Stimulated activated CD8-positive, alpha-beta memory T cell treated with anti-CD3 and anti-CD28 coated beads, Interleukin-12 subunit alpha, Interleukin-12 subunit beta, amount 100 ng/mL, for 1 hour (primary cell): ENCODE results near the gene FHOD3.

Experiments used
- DNase-seq: peaks from one replicate; pipeline ENCODE4 v3.0.0-alpha.2; 2020; ENCODE audit warnings: low read depth

FHOD3 gene

DNA sequence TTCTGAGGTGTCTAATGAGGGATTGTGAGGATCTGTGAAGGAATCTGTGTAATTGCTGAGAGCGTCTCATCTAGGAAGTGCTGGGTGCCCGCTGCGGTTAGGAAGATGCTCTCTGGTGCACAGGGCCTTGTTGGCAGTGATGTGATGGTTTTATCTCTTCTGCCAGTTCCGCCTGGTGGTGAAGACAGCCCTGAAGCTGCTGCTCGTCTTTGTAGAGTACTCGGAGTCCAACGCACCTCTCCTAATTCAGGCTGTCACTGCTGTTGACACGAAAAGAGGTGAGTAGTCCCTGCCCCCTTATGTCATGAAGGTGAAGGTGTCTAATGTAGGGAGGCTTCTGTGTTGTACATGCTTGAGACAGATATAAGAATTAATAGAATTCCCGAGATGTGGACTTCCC lies 297.1 kb downstream of the FHOD3 start:
- DNase-seq = no peak

DNA sequence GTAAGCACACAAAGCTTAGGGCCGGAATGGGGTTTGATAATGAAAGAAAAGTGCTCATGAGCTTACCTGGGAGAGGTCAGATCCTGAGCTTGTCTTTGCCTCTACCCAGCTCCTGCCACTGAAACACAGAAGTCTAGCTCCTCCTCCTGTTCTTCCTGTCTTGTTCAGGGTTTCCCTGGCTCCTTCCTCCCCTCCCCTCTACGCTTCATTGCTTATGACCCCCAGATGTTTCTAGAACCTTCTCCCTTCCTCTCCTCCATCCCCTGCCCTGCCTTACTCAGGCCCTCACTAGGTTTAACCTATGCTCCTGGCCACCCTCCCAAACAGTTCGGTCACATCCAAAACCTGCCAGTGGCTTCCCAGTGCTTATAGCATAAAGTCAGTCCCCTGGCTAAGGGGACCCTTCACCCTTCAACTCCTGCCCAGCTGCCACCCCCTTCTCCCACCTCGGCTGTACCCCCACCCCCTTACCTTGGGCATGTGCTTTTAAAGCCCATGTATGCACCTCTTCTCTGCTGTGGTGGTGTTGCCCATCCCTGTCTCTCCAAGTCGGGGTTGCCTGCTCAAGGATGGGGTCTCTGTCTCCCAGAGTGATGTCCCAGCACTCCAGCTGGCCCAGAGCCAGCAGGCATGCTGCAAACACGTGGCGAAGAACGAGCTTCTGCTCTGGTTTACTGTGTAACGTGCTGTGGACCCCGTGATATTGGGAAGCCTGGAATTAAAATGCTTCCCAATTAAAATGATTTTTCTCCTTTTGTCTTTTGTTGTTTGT lies 297.7 kb downstream of the FHOD3 start:
- no peak for DNase-seq

DNA sequence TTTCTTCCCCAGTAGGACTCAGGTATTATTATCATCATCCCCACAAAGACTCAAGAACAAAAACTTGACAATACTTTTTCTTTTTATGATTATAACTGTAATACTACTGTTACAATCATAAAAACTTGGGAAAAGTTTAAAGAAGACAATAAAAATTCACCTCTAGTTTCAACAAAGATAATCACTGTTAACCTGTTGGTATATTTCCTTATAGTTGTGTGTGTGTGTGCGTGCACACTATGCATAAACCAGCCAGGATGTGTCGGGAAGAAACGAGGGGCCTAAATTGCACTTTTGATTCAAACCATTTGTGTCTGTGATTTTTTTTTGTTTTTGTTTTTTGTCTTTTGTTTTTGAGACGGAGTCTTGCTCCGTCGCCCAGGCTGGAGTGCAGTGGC lies 298.3 kb downstream of the FHOD3 start:
- DNase-seq = no peak

DNA sequence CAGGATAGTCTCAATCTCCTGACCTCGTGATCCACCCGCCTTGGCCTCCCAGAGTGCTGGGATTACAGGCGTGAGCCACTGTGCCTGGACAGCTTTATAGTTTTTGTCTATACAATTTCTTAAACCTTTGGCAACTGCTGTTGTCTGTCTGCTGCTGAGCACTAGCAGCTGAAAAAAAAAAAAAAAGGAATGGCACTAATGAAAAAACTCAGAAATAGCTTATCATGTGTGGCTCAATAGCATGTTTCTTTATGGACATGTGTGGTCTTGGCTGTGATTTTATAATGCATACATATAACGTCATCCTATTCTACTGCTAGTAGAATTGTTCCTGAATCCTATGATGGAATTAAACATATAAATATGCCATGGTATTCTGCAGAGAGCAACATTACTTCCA lies 300.1 kb downstream of the FHOD3 start:
- DNase-seq = no peak

DNA sequence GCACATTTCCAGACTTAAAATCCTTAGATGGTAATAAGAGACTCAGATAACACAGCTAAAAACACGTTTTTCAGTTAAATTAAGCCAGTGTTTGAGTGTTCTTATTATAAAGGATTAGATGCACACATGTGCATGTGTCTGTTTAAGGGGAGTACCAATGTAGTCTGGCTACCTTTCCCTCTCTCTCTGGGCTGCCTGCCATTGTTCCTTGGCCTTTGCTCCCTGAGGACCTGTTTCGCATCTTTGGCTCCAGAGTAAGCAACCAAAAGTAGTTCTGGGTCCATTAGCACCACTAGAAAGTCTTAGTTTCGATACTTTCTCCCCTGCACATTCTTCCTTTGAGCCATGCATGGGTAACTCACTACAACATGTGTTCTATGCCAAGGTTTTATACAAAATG lies 303.0 kb downstream of the FHOD3 start:
- no peak for DNase-seq

DNA sequence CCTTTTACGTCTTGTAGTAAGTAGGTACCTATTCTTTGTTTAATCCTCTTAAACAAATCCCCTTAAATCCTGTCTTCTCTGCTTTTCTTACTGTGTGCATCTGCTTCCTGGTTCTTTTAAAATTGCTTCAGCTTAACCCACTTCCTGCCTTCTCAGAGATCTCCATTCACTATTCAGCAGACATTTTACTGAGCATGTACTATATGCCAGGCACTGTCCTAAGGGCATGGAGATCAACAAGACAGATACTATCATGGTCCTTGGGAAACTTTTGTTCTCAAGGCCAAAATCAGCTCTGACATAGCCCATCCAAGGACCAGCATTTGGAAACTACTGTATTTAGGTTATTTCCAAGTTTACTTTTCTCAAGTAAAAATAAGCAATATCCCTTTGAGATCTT lies 303.8 kb downstream of the FHOD3 start:
- DNase-seq = no peak

DNA sequence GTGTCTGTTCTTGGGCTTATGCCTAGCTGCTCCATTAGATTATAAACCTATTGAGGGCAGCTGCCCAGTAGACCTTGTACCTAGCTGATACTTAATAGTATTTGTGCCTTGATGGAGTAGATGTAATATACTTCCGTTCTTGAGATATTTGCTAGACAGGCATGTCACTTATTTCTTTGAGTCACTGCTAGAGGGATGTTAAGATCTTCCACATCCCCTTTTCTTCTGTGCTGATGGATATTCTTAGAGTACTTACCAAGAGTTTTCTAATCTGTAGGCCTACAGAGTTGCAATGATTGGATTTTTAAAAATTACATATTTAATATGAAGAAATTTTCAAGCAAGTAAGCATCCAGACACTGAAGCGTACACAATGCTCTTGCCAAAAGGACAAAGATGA lies 304.6 kb downstream of the FHOD3 start:
- DNase-seq = no peak

DNA sequence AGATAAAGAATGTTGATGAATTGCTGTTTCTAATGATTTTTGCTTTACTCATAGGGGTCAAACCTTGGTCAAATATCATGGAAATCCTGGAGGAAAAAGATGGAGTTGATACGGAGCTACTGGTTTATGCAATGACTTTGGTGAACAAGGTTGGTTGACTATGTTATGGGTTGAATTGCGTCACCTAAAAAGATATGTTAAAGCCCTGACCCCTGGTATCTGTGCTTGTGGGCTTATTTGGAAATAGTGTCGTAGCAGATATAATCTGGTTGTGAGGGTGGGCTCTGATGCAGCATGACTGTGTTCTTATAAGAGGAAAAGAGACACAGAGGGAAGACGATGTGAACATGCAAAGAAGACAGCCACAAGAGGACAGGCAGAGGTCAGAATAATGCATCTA lies 305.1 kb downstream of the FHOD3 start:
- DNase-seq = no peak

DNA sequence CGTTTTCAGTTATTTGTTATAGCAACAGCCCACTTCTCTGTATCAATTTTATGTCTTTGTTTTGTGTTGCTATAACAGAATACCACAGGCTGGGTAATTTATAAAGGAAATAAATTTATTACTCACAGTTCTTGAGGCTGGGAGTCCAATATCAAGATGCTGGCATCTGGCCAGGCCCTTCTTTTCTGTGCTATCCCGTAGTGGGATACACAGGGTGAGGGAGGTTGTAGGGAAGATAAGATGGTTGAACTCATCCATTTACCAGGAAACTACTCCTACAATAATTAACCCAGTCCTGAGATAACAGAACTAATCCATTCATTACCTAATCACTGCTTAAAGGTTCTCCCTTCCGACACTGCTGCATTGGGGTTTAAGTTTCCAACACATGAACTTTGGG lies 310.6 kb downstream of the FHOD3 start:
- DNase-seq = no peak

DNA sequence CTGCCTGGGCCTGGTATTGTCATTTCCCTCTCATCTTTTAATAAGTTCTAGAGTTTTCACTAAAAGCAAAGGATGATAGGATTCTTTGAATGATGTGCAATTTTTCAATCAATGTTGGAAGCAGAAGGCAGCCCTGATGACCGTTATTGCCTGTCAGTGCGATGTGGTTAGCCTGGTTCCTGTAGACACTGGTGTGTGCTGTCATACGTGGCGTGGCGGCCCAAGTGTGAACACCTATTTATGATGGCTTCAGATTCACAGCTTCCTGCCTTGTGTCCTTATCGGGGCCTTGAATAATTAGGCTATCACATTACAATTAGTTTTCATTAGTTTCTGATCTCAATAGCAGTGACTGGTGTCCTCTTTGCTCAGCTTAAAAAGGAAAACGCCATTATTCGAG lies 312.7 kb downstream of the FHOD3 start:
- no peak for DNase-seq

DNA sequence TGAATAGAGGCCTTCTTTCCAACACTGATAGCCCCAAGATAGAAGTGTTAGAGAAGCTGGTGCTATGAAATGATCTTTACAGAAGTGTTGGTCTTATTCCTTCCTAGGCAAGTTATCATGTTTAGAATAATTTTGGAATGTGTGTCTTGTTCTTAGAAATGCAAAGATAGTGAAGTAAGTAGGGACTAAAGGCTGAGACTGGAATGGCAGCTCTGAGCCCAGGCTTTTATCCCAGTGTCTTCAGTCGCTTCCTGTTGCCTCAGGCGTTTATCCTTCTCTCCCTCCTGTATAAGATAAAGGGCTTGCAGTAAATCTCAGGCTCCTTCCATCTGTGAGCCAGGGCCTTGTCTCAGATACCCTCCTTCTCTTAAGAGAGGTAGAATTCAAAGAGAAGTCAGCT lies 313.1 kb downstream of the FHOD3 start:
- DNase-seq = no peak

DNA sequence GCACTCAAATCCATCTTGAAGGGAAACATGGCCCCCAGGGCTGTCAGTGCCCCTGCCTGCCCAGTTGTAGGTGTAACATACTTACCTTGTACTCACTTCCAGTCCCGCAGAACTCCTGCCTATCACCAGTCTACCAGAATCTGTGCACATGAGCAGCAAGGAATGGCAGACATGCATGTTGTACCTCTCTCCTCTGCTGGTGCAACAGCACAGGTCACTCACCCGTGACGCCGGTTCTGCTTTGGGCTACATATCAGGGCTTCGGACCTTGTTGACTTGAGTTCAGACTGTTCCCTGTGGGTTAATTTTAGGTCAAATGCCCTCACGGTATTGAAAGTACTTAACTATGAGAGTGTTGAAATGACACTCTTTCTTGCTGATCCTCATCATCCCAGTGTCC lies 315.6 kb downstream of the FHOD3 start:
- DNase-seq = no peak

DNA sequence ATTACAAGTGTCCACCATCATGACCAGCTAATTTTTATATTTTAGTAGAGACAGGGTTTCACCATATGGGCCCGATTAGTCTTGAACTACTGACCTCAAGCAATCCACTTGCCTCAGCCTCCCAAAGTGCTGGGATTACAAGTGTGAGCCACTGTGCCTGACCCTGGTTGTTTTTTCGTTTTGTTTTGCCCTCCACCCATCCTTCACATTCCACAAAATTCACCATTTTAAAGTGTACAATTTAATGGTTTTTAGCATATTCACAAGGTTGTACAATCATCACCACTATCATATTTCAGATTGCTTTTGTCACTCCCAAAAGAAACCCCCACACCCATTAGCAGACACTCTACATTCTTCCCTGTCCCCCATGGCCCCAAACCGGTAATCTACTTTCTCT lies 316.3 kb downstream of the FHOD3 start:
- DNase-seq = no peak

DNA sequence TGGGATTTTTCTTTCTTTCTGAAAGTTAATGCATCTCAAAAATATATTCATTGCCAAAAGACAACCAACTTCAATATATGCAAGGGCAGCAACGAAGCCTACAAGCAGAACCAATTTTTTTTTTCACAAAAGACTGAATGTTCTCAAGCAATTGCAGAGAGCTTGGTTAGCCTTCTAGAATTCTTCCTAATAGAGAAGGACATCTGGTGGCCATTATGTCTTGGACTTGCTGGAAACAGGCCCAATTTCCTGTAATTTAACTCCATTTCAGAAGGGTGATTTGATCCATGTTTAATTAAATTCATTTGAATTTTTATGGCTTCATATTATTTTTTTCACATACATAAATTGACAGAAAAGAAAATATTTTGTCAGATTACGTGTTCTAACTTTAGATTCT lies 323.3 kb downstream of the FHOD3 start:
- no peak for DNase-seq

DNA sequence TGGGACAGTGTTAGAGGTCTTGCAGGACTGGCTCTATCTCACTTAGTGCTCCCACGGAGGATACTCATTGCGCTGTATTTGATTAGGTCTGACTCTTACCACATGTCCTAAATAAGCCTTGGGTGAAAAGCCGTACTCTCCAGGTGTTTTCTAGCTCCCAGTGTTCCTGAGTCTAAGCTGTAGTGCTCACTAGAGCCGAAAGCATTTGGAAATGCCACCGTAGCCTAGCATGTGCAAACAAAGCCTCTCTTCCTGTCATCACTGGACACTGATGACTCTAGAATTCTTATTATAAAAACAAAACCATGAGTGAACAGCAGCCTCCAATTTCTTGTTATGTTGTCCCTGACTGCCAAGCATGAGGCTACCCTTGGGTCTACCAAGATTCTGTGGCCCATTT lies 325.1 kb downstream of the FHOD3 start:
- DNase-seq = no peak

DNA sequence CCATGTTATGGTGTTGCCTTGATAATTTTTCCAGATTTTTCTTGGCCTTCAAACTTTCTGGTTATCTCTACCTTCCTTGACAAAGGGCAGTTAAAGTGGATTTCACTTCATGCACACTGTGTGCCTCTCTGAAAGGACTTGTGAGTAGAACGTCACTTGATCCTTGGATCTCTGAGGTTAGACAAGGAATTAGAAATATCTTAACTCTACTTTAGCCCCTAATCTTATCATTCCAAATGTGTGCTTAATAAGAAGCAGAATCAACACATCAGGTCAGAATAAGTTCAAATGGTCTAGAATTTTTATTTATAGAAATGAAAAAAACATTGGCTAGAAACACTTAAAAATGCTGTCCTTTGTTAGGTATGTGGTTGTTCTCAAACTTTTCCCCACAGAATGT lies 325.6 kb downstream of the FHOD3 start:
- no peak for DNase-seq

DNA sequence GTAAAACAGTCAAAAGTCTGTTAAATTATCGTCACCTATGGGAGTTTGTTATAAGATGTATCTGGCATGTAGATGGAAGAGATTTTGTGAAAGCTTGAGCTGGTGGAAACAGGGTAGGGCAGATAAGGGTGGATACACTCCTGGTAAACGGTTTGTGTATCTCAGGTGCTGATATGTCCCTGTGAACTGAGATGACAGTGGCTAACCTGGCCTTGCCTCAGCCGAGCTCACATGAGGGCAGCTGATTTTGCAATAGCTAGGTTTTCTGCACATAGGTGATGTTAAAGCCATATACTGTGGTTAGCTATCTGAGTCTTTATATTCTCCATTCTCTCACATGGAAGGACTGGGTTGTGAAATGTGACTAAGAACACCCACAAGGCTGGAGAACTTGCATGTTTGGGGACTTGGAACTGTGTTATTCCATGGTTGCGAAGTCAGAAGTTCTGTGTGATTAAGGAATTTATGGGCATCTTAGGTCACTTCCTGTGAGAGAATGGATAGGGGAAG lies 326.2 kb downstream of the FHOD3 start:
- DNase-seq = no peak

DNA sequence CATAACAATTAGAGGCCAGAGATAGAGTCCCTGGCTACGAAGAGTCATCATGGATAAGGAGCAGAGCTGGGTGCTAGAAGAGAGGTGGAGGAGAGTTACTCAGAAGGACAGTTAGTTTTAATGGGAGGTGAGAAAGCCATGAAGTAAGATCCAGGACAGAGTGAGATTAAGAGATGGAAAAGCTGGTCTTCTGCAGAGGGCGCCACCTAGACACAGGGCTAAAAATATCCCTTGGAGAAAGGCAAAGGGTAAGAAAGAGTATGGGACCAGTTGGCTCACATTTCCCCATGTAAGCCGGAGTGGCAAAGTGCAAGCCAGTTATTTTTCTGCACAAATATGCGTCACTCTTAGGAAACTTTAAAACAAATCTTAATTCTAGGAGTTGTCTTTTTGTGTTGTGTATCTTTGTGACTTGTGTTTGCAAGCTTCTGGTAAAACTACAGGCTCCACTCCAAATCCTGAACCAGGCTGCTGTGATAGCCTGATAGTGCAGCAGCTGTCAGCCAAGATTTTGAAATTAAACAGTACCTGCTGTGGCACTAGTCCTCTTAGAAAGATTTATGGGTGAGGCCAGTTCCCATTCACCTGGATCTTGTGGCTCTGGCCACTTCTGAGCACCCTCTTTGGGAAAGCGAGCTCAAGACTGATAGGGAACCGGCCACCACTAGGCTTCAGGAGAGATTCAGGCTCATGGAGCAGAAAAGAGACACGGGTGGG lies 327.1 kb downstream of the FHOD3 start:
- no peak for DNase-seq

DNA sequence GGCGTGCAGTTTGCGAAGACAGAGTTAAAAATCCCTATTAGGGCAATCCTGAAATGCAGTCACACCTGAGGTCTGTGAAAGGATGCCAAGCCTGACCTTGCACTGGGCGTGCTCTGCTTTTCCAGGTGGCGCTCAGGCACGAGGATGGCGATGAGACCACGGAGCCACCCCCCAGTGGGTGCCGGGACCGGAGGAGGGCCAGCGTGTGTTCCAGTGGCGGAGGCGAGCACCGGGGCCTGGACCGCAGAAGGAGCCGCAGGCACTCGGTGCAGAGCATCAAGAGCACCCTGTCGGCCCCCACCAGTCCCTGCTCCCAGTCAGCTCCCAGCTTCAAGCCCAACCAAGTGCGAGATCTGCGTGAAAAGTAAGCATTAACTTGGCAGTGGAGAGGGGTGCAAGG lies 327.9 kb downstream of the FHOD3 start:
- no peak for DNase-seq

DNA sequence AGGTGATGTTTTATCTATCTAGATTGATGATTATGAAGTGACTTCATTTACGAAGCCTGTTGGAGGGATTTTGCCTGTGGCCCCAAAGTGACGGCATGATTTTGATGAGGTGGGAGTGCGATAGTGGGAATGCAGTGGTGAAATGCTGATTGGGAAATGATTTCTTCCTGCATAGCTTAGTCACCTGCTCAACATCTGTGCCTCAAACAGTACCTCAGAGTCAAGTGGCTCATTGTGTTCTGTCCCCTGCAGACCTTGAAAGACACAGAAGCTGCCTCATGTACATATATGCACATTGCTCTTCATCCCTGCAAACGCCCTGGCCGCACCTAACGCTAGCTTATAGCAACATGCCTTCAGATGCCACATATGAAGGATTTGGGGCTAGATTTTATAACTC lies 330.1 kb downstream of the FHOD3 start:
- no peak for DNase-seq

DNA sequence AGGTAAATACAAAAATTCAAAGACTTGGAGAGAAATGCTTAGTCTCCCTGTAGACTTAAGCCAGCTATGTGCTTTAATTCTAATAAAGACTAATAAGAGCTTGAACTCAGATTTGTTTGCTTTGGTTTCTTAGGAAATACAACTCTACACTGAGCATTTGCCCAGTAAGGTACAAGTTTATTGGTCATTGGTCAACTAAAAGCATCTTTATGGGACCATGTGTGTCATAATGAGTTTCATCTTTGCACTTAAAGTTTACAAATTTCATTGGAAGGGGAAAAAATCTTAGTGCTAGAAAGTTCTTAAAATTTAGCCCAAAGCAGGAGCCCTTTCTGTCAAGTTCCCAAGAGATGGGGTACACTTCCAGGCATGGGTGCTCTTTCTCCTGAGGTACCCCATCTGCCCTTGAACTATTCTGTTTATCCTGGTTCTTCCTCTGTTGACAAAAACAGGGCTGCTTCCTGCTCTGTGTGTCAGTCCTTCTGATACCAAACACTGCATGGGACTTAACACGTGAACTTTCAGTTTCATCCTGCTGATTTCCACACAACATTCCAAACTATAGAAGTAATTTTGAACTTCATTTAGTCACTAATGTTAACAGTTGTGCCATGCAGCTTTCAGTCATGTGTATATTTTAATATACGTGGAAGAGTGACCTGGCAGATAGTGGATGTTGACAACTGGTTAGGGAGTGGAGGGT lies 331.1 kb downstream of the FHOD3 start:
- DNase-seq = no peak

DNA sequence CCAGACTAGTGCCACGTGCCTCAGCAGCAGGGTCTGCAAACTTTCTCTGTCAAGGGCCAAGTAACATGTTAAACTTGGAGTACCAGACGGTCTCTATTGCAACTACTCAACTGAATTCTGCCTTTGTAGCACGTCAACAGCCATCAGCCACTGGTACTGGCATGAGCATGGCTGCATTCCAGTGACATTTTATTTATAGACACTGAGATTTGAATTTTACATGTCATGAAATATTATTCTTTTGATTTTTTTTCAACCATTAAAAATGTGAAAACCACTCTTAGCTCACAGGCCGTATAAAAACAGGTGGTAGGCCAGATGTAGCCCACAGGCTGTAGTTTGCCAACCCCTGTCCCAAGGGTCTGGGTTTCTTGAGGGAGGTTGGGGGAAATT lies 331.6 kb downstream of the FHOD3 start:
- DNase-seq = no peak

DNA sequence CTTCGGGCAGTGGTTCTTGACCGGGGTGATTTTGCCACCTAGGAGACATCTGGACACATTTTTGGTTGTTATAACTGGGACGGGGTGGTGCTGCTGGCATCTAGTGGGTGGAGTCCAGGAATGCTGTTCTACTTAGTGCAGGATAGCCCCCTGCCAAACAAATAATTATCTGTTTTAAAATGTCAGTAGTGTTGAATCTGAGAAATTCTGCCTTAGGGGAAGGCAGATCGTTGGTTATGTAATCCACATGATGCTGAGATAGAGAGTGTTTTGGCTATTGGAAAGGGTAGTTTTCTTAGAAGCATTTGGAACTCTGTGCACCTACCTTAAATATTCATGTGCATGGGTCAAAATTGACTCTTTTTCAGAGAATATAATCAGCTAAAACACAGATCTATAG lies 332.3 kb downstream of the FHOD3 start:
- DNase-seq = no peak
